IPS-NIHi7 (cell line): ENCODE data around the gene PSMD10.

ENCODE experiments used
- DNase-seq: peaks from one replicate; pipeline ENCODE4 v3.0.0; 2012; ENCODE audit warnings: mixed read lengths; ENCODE audit errors: extremely low spot score

PSMD10 gene

DNA sequence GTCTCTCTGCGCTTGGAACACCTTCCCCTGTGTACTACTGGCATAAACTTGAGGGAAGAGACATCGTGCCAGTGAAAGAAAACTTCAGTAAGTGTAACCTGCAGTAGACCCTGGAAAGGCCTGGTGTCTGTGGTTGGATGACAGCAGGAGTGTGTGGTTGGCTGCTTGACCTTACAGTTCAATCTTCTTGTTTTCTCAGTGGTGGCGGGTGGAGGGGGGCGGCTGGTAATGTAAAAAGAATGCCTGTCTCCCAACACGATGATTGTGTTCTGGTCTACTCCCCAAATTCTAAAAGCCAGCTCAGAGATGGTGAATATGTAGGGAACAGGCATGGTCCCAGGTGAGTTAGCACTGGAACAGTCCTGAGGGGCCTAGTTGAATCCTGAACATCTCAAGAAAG lies 18.6 kb downstream of the PSMD10 start:
- DNase-seq: no peak

DNA sequence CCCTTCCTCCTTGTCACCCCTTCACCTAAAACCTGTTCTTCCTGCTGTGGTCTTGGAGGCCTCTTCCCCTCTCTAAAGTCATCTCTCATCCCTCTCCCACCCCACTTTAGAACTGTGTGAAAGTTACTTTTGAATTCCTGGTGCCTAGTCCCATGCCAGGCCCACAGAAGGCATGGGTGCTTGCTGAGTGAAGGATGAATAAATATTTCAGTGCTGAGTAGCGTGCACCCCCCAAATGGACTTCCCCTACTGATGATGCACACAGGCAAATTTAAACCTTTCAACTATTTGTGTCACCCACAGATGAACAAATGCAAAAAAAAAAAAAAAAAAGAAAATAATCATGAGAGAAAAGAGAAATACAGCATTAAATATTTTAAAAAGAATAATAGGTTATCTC lies 19.8 kb downstream of the PSMD10 start:
- DNase-seq: no peak

DNA sequence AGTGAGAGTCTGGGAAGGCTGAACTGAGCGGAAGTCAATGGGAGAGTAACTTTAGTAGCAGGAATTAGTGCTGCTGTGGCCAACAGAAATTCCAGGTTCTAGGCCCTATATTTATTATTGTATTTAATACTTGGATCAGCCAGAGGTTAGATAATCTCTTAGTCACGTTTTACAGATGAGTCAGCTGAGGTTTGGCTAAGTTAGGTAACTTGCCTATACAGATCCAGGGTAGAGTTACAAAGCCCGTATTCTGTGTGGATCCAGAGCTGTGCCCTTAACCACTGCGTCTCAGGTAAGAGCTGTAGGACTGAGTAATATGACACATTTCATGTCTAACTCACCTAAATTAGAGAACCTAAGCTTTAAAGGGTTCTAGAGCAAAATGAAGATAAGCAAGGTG lies 20.5 kb downstream of the PSMD10 start:
- DNase-seq: no peak

DNA sequence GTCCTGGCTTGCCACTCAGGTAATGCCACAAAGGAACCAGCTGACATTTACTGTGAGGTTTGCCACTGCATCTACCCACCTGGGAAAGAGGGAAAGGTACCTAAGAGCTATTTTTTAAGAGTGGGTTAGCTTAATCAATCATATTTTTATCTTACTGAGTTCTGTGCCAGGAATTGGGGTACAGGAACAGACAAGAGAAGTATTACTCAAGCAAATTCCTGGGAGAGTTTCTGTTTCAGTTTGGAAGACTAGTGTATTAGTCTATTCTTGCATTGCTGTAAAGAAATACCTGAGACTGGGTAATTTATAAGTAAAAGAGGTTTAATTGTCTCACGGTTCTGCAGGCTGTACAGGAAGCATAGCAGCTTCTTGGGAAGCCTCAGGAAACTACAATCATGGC lies 23.2 kb downstream of the PSMD10 start:
- DNase-seq: no peak

DNA sequence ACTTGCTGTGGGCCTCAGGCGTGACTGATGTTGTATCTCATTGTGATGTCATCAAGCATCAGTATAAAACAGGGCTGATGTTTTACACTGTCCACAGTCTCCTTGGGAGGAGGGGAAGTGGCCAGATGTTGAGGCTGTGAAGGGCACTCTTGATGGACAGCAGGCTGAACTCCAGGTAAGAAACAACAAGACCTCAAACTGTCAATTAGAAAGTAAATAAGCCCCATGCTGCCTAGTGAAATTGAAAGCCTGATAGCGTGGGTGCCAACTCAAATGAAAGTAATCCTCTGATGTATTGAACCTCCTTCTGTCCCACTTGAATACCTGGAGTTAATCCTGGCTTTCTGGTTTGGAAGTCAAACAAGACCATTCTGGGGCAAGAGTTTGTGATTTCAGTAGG lies 26.7 kb downstream of the PSMD10 start:
- no peak for DNase-seq

DNA sequence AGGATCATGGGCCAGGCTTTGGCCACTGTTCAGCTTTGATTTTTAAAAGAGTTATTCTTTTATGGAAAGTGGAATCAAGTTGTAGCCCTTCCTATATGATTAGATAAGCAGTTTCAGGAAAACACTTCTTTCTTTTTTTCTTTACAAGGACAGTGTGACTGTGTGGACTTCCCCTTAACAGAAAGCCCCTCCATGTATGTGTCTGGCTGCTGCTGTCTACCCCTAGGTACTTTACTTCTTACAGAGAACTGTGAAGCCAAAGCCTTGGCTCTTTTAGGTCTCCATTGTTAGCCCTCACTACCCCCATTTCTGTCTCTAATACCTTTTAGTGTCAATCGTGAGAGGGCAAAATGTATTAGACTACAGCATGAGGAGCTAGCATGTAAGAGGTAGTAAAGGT lies 27.3 kb downstream of the PSMD10 start:
- DNase-seq: no peak

DNA sequence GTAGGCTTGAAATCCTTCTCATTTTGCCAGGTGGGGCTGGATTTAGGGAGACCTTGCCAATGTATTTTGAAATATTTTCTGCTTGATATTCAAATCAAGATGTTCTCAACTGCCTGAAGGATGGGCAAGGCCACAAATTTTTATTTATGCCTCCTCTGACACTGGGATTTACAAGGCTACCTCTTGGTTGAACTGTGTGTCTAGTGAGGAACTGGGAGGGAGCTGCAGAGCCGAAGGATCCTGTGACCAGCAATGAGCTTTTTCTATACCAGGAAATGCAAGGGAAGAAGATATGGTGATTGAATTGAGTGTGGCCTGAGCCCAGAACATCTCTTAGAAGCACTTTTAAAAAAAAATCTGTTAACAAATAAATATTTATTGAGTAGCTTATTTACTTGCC lies 31.5 kb downstream of the PSMD10 start:
- DNase-seq: no peak

DNA sequence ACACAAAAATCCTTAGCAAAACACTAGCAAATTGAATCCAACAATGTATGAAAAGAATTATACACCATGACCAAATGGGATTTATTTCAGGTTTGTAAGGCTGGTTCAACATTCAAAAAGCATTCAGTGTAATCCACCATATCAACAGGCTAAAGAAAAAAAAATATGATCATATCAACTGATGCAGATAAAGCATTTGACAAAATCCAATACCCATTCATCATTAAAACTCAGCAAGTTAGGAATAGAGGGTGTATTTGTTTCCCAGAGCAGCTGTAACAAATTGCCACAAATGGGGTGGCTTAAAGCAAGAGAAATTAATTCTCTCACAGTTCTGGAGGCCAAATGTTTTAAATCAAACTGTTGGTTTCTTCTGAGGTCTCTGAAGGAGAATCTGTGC lies 35.8 kb downstream of the PSMD10 start:
- no peak for DNase-seq

DNA sequence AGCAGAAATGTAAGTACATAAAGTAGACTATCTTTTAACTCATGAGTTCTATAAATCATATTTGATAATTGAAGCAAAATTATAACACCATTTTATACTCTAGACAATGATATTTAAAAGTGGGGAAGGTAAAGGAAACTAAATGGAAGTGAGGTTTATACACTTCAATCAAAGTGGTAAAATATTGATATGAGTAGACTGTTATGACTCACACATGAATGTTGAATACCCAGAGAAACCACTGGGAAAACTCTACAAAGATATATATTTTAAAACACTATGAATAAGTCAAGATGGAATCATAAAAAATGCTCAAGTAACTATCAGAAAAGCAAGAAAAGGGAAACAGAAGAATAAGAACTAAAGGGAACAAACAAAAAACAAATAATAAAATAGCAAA lies 38.1 kb downstream of the PSMD10 start:
- no peak for DNase-seq

DNA sequence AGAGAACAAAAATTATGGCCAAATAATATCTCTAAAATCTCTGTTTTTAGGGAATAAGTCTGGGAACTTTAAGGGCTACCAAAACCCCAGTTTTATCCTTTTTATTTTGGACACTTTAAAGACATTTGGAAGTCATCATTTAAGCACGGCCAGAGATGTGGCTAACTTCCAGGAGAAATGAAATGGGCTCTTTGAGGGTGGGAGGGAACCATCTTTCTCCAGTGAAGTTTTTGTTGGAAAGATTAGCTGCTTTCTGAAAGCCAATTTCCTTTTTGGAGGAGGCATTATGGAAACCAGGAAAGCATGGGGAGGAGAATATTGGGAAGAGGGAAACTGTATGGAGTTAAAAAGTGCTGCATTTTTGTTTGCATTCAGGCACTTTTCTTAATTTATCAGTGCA lies 41.7 kb downstream of the PSMD10 start:
- no peak for DNase-seq

DNA sequence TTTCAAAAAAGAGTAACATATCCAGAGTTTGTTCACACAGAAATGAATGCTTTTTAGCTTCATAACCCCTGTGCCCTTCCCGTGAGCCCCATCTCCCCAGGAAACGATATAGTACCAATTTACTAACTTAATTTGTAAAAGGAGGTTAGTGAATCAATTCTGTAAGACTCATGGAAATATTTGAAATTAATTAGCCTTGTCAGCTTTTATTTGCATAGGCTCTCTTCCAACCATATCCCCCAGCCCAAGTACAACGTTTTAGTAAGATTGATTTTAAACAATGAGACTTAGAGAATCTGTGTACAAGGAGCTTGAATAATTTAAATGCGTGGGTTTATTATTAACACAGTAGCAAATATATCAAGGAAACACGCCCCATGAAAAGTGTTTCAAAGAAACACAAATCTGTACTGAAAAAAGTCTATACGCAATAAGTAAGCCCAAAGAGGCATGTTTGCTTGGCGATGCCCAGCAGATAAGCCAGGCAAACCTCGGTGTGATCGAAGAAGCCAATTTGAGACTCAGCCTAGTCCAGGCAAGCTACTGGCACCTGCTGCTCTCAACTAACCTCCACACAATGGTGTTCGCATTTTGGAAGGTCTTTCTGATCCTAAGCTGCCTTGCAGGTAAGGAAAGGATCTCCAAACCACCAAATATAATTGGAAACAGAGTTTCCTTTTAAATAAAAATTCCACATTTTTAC lies 46.6 kb downstream of the PSMD10 start, which contains the start of gene VSIG1:
TSS of gene VSIG1 (plus strand) at position 512 of the 703 bp plus-strand sequence. CDS start at position 578, 66 bp downstream.
- no peak for DNase-seq

DNA sequence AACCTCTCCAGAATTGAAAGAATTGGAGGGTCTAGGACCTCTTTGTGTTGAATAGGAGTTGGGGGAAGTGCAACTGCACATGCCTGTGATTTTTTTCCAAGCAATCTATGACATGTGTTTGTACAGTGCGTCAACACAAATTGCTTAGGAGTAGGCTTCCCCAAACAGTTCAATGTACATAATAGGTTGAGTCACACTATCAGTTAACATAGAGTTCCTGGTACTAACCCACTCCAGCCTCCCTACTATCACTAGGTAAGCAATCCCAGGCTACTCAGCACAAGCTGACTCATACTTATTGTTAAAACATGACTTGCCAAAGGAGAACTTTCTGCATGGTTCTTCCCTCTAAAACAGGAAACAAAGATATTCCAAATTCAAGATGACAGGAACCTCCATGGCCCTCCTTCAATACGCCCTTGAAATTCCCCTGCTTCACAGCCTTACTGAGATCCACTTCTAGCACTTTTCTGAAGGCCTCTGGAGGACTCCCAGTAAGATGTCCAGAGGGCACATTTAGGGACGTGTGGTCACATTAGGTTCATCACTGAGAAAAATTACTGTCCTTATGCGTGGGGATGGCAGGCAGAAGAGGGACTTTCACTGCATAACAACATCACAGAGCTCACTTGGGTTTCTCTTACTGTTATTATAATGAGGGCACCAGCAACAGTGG lies 54.9 kb downstream of the PSMD10 start:
- peak; percentile 45 for DNase-seq

DNA sequence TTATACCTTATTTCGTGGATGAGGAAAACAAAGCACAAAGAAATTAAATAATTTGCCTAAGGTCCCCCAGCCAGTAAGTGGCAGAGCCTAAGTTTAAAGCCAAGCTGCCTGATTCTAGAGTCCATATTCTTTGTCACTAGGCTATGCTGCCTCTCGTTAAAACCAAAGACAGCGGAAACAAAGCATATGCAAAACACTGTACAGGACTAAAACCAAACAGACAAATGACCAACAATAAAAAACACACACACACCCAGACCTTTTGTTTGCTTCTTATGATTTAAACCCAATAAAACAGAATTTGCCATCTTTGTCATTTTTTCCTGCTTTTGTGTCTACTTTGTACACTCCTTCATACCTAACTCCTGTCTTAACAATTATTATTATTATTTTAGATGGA lies 56.6 kb downstream of the PSMD10 start:
- no peak for DNase-seq
